ENCODE measurements around the gene WWOX.
A peak's percentile ranks its signal among the peaks of the same experiment; 100 is the strongest.

Gene WWOX

DNA sequence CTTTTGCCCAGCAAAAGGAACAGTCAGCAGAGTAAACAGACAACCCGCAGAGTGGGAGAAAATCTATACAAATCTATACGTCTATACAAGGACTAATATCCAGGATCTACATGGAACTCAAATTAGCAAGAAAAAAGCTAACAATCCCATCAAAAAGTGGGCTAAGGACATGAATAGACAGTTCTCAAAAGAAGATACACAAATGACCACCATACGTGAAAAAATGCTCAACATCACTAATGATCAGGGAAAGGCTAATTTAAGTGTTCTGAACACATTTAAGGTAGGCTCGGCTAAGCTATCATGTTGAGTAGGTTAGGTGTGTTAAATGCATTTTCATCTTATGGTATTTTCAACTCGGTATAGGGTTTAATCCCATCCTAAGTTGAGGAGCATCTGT, 598.0 kb downstream of the WWOX start:
- TF ChIP-seq, protein P1, sequence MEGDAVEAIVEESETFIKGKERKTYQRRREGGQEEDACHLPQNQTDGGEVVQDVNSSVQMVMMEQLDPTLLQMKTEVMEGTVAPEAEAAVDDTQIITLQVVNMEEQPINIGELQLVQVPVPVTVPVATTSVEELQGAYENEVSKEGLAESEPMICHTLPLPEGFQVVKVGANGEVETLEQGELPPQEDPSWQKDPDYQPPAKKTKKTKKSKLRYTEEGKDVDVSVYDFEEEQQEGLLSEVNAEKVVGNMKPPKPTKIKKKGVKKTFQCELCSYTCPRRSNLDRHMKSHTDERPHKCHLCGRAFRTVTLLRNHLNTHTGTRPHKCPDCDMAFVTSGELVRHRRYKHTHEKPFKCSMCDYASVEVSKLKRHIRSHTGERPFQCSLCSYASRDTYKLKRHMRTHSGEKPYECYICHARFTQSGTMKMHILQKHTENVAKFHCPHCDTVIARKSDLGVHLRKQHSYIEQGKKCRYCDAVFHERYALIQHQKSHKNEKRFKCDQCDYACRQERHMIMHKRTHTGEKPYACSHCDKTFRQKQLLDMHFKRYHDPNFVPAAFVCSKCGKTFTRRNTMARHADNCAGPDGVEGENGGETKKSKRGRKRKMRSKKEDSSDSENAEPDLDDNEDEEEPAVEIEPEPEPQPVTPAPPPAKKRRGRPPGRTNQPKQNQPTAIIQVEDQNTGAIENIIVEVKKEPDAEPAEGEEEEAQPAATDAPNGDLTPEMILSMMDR (IDR thresholded peaks at IDR 0.05; ENCODE audit: low read depth, low read length): no peak
- DNase-seq (ENCODE audit: low read depth in 2 of 2): no peak
- no peak overlapping the region for H3K4me3 ChIP-seq (replicated peaks in 1 of 2; ENCODE audit: low read depth in 2 of 2, low read length in 2 of 2)

DNA sequence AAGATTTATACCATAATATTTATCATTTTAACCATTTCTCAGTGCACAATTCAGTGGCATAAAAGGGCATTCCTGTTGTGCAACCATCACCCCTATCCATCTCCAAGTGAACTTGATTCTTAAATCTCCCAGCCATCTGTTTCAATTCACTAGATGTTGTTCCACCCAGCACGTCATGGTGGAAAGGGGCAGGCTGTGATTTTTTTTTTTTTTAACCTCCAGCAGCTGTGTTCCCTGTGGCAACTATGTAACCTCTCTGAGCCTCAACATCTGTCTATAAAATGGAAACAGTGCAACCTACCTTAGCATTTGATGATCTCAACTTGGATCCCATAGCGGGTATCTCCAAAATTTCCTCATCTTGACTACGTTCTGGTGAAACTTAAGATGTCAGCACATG, 604.5 kb downstream of the WWOX start:
- peak in 1 of 2 donors; percentile 3 for DNase-seq (ENCODE audit: low read depth in 2 of 2)
- TF ChIP-seq, protein P1 (IDR thresholded peaks at IDR 0.05; ENCODE audit: low read depth, low read length): no peak
- H3K4me3 ChIP-seq (replicated peaks in 1 of 2; ENCODE audit: low read depth in 2 of 2, low read length in 2 of 2): no peak overlapping the region

DNA sequence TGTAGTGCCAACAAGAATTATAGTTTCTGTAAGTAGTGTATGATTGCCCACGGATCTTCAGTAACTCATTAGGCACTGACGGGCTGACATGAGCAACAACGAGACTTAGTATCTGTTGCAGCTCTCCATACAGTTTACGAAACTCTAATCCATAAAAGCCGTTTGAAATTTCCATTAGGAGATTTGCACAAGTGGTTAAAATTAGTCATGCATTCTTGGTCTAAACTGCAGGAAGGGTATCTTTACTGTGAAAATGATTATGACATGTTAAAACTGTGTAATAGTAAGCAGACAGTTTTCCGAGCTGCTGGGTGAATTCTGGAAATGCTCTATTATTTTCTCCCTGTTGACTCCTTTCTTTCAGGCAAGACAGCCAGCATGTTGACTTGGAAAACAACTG, 605.0 kb downstream of the WWOX start:
- DNase-seq (ENCODE audit: low read depth in 2 of 2): peak in 1 of 2 donors; percentile 22
- TF ChIP-seq, protein P1 (IDR thresholded peaks at IDR 0.05; ENCODE audit: low read depth, low read length): no peak
- H3K4me3 ChIP-seq (replicated peaks in 1 of 2; ENCODE audit: low read depth in 2 of 2, low read length in 2 of 2): no peak overlapping the region

DNA sequence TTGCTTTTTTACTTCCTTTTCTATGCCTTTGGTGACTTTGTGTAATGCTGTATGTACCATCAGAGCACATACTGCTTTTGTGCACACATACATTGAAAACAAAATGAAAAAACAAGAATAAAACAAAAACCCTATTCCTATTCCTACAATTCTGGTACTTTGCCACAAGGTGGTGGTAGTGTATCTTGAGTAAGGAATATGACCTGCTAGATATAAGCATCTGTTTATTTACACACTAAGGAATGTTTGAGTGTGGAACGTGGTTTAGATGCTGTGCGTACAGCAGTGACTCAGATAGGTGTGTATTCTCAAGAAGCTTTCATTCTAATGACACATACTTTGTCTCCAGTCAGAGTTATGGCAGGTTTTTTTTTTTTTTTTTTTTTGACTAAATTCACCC, 606.2 kb downstream of the WWOX start:
- no peak overlapping the region for H3K4me3 ChIP-seq (replicated peaks in 1 of 2; ENCODE audit: low read depth in 2 of 2, low read length in 2 of 2)
- TF ChIP-seq, protein P1 (IDR thresholded peaks at IDR 0.05; ENCODE audit: low read depth, low read length): peak; percentile 7
- peak in 1 of 2 donors; percentile 35 for DNase-seq (ENCODE audit: low read depth in 2 of 2)

DNA sequence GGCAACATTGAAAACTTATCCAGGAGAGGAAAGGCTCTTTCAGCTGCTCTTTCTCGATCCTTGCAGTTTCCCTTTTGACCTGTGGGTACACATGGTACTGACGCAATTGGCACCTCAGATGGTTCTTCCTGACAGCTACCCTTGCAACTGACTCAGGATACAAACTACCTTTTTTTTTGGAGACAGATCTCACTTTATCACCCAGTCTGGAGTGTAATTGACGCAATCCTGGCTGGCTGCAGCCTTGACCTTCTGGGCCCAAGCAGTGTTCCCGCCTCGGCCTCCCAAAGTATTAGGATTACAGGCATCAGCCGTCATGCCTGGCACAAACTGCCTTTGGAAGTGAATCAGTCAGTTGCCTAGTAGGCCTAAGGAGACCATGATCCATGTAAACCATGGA, 607.2 kb downstream of the WWOX start:
- TF ChIP-seq, protein P1 (IDR thresholded peaks at IDR 0.05; ENCODE audit: low read depth, low read length): no peak
- no peak overlapping the region for H3K4me3 ChIP-seq (replicated peaks in 1 of 2; ENCODE audit: low read depth in 2 of 2, low read length in 2 of 2)
- DNase-seq (ENCODE audit: low read depth in 2 of 2): no peak

DNA sequence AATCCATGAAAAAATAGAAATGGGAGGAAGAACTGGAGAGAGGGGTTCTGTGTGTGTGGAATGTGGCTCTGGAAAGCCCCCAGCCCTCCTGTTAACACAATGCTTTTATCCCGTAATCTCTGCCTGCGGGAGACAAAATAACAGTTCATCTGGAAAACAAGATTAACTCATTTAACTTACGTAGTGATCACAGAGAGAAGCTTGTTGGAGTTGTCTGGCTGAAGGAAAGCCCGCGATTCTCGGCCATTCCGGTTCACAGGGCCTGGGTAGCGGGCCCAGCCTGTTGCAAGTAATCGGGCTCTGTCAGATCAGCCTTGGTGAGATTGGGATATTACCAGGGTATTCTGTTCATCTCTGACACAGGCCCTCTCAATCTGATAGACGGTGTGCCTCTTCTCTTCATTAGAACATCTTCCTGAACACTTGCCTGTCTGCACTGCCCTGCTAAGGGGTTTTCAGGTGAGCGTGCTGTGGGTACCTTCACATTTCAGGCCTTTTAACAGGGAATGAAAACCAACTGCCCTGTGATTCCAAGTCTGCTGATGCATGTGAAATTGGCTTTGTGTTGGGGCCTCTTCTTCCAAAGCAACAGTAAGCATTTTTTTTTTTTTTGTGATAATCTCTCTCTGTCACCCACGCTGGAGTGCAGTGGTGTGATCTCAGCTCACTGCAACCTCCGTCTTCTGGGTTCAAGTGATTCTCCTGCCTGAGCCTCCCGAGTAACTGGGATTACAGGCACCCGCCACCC, 609.9 kb downstream of the WWOX start:
- TF ChIP-seq, protein P1 (IDR thresholded peaks at IDR 0.05; ENCODE audit: low read depth, low read length): no peak
- H3K4me3 ChIP-seq (replicated peaks in 1 of 2; ENCODE audit: low read depth in 2 of 2, low read length in 2 of 2): no peak overlapping the region
- no peak for DNase-seq (ENCODE audit: low read depth in 2 of 2)

DNA sequence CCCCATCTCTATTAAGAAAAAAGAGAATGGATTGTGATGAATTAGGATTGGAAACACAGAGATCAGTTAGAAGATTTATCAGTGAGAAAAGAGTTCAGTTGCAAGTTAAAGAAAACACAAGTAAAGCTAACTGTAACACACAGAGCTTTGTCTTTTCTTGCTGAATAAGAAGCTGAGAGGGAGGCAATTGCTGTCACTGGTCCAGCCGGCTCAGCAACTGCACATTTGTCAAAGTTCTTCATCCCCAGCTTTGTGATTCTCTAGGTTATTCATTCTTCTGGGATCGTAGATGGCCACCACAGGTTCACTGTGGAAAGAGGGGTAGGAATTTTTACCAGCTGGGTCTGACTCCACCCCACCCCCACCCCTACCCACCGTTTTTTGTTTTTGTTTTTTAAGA, 615.7 kb downstream of the WWOX start:
- DNase-seq (ENCODE audit: low read depth in 2 of 2): no peak
- no peak overlapping the region for H3K4me3 ChIP-seq (replicated peaks in 1 of 2; ENCODE audit: low read depth in 2 of 2, low read length in 2 of 2)
- TF ChIP-seq, protein P1 (IDR thresholded peaks at IDR 0.05; ENCODE audit: low read depth, low read length): no peak
